D341Med (cell line): ENCODE results near the gene DPF3.

ENCODE experiments used
- DNase-seq: peaks from one replicate; pipeline ENCODE4 v3.0.0; 2012; ENCODE audit warnings: low spot score

Gene DPF3

DNA sequence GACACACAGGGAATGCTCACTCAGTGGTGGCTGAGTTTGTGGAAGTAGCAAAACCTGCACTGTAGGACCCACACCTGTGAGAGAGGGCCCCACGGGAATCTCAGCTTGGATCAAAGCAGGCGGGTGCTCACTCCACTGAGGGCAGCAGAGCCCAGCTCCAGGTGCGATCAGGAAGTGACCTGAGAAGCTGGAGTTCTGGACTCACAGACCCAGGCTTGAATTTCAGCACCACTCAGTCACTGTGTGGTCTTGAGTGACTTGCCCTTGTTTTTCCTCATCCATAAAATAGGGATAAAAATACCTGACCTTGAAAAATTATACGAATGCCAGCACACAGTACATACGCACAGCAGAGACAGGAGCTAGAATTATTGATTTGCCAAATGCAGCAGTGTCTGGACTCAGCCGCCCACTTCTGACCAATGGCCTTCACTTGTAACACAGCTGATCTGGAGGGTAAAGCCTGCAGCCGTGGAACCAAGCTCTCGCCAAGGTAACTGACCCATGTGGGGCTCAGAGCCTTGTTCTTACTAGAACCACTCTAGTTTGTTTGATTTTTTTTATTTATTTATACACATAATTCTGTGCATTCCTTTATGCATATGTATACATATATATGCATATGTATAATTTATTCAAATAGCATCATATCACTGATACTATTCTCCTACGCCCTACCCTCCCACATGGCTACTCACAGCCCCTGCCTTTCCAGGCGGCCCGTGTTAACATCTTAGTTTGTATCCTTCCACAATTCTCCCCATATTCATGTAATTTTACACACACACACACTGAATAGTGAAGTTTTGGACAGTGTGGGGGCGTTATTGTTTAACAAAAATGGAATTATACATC, 53.9 kb downstream of the DPF3 start:
- DNase-seq = no peak

DNA sequence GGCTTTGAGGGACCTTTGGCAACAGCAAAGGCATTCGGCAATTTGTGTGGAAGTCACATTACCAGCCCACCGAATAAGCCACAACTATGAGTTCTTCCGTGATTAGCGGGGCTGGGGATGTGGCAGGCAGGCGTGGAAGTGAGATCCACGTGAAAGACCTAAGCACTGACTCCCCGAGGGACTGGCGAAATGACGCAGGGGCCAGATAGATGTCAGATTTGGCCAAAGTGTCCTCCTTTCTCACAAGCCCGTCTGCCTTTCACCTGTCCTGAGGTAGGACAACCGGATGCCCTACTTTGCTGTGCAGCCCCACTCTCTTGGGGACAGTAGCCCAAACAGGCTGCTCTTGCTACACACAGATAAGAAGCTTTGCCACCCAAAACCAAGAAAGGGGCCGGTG, 54.5 kb downstream of the DPF3 start:
- DNase-seq = no peak

DNA sequence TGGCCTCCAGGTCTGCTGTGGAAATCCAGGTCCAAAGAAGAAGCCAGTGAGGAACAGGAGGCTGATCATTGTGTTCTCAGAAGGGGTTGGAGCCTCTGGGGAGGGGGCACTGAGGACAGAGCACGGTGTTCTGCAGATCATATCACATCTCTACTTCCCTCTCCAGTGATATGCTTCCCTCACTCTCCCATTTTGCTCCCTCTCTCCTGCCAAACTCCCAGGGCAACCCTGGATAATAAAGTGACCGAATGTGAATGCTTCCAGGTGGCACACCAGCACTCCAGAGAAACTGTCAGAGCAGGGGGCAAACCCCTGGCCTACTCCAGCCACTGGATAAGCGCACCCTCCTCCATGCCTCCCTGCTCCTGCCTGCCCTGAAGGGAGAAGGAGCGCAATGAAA, 57.8 kb downstream of the DPF3 start:
- no peak for DNase-seq

DNA sequence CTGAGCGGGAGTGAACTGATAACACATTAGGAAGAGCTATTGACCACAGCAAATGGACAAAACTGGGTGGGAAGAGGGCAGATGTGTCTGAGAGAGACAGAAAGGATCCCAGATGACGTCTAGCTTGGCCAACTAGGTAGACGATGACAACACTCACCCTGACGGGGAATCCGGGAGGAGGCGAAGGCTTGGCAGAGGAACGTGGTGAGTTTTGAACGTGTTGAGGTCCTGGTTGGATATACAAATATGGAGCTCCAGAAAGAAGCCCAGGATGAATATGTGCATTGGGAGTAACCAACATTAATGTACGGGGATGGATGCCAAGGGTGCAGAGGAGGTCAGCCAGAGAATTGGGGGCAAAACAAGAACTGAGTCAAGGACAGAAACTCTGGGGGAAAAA, 60.7 kb downstream of the DPF3 start:
- DNase-seq = no peak

DNA sequence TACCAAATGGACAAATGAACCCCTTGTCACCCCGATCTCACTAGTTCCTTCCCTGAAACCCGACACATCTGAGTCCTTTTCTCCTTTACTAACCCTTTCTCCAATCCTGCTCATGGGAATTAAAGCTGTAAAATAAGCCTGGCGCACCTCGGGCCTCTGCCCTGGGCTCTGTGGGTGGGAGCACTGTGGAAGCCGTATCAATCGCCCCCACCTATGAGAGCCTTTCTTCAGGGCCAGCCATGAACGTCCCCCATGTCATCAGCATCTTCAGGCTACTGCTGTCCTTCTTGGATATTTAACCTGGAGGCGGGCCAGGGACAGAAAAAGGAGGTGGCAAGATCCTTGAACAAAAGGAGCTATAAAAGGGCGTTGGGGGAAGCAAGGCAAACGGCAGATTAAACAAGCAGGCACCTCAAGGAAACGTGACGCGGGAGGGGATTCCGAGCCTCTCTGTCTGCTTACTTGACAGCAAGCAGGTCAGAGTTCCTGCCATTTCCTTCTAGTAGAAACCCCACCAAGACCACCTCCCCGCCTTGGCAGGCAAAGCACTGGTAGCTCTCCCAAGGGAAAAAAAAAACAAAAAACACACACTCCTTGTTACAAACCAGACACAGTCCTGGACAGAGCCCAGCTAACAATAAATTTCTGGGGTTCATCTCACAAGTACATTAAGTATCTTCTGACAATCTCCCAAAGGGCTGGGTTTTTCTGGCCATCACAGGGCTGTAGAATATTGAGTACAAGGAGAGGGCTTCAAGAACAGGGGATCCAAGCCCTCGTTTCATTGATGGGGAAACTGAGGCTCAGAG, 62.9 kb downstream of the DPF3 start:
- DNase-seq = no peak

DNA sequence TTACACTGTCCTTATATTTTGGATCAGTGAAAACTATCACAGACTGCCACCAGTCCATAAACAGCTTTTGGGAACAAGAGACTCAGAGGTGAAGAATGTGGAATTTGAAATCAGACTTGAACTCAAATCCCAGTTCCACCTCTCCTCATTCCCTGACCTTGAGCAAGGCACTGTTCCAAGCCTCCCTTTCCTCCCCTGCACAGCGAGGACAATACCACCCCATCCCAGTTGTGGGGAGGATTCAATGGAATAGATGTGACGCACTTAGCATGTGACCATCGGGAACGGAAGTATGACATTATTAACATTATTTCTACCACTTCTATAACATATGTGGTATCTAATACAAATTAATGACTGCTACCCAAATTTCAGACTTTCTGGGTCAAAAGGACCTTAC, 63.5 kb downstream of the DPF3 start:
- DNase-seq = no peak

DNA sequence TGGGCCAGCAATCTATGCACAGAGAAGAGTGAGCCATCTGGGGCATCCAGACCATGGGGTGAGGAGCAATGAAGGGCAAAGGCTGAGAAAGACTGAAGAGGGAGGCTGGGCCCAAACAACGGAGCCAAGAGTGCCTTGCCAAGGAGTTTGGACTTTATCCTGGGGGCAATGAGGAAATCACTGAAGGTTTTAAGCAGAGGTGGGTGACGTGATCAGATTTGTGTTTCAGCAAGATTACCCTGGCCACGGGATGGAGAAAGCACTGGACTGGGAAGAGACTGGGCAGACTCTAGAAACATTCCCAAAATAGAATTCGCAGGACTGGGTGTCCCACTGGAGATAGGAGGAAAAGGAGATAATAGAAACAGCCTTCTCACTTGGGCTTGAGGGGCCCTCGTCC, 65.3 kb downstream of the DPF3 start:
- DNase-seq = no peak

DNA sequence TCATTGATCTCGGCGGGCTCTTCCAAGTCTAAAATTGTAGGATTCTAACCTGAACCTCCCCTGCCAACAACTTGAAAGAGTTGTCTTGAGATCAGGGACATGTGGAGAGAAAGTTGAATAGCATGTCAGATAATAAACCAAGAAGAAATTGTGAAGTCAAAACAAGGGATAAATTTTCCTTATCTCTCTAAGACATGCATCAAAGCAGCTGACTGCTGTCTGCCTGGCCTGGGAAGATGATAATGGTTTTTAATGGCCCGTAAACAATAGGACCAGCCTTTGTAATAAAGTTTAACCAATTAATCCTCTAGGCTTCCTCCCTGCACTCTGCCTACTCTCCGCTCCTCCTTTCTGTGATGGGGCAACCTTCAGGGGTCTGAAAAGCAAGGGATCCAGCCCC, 67.9 kb downstream of the DPF3 start:
- no peak for DNase-seq

DNA sequence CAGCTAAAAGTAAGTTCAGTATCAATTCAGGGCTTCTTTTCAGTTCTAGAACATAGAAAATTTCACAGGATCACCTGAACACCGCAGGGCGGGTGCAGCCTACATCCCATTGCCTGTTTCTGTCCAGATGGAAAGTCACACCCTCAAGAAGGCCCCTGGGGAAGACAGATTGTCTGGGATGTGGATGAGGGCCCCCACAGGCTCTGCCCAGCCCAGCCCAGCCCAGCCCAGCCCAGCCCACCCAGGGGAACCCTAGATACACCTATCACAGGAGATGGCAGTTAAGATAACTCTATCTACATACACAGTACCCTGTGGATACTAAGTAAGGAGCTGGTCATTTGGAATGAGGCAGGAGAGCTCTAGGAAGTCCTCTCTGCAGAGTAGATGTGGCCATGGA, 68.4 kb downstream of the DPF3 start:
- no peak for DNase-seq

DNA sequence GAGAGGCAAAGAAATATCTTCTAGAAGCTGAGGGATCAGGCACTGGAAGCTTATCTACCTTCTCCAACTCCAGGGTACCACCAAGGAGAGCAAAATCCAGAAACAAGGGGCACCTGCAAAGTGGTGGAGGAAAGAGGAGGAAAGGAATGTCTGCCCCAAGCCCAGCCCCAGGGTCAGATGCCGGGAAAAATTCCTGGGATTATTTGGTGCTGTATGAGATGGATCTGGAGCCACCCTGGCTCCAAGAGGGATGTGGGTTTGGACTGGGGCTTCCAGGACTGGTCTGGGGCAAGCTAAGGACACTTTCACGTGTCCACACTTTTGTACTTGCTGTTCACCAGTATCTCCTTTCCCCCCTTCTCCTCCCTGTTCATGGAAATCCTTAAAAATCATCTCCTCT, 69.8 kb downstream of the DPF3 start:
- DNase-seq = no peak

DNA sequence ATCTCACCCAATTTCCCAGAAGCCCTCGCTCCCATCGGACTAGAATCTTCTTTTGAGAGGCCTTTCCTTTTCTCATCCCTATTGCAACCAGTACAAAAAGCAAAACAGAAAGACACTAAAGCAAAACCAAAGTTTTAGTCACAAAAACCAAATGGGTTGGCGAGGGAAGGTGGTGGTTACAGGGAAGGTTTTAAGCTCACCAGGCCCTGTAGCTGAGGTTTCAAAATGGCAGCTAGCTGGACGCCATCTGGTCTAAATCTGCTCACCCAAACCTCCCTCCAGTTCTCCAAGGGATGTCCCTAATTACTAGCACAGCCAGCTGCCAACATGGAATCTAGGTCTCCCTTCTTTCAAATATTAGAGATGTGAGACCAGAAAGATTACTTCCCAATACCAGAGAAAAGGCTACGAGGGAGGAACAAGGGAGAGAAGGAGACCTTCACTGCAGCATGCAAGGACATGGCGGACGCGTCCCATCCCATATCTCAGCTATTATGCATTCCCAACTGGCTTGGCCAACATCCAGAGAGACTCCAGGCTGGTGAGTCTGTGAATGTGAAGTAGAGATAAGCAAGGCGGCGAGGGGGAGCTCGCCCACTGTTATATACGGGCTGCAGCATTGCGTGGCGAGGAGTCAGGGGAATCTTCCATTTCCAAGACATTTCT, 70.8 kb downstream of the DPF3 start:
- peak; percentile 22 for DNase-seq

DNA sequence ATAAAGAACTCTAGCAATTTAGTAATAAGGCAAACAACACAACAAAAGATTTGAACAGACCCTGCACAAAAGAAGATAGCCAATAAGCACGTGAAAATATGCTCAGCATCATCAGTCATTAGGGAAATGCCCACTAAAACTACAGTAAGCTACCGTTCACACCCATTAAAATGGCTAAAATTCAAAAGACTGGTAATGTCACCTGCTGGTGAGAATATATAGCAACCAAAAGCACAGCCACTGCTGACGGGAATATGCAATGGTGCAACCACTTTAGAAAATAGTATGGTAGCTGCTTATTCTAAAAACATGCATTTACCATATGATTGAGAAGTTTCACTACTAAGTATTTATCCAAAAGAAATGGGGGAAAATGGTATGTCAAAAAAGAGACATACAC, 74.9 kb downstream of the DPF3 start:
- peak; percentile 26 for DNase-seq

DNA sequence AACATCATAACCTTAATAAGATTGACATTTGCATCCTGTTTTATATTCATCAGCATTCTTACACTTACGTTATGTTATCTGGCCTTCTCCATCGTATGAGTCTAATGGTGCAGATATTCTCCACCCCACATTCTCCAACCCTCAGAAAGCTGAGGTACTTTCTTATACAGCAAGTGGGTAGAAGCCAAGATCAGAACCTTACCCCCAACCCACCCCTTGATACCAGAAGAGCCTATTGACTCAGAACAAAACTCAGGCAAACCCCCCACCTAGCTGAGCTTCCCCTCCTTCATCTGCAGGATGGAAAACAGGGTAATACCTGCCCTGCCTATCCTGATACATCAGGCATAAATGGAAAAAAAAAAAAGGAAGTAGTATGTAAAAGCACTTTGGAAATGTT, 77.6 kb downstream of the DPF3 start:
- no peak for DNase-seq

DNA sequence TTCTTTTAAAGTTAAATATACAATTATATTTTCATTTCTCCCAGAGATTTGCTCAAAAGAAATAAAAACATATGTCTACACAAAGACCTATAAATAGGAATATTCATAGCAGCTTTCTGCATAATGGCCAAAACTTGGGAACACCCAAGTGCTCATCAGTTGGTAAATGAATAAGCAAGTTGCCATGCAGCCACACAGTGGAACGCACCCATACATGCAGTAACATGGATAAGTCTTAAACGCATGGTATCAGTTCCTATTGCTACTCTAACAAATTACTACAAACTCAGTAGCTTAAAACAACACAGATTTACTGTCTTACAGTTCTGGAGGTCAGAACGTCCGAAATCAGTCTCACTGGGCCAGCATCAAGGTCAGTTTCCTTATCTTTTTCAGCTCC, 78.5 kb downstream of the DPF3 start:
- DNase-seq = no peak

DNA sequence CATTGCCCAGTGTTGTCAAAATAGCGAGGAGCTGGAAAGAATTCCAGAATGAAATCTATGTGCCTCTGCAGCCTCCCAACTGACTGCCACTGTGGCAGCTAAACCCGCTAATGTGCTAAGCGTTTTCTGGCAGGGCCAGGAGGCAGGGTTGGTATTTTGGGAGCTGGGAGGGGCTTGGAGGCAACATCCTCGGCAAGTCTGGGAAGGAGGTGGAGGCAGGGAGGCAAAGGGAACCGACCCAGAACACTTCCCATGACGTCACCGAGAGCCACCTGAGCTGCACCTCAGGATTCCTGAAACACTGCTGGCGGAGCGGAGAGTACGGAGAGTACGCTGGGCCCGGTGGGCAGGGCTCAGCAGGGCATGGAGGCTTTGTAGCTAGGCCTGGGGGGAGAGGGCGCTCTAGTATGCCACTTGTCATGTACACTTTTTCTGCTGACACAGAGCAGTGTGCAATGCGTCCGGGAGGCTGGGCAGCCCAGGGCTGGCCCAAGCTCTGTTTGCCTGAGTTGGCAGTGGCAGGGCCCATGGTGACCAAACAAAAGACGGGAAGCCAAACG, 81.5 kb downstream of the DPF3 start:
- DNase-seq = no peak

DNA sequence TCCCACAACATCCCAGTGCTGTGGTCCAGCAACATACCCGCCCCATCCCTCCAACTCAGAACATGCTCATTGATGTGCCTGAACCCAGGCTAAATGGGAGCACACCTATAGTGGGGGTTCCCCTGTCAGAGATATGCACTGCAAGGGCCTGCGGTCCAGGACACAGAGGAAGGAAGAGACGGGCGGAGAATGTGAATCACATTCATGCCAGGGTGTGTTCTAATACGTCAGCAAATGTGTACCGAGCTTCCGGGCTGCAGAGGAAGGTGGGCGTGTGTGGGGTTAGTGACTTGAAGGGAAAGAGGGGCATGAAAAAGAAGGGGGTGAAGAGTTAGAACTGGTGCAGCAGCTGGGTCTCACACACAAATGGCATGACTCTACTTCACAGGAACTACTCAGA, 83.7 kb downstream of the DPF3 start:
- no peak for DNase-seq

DNA sequence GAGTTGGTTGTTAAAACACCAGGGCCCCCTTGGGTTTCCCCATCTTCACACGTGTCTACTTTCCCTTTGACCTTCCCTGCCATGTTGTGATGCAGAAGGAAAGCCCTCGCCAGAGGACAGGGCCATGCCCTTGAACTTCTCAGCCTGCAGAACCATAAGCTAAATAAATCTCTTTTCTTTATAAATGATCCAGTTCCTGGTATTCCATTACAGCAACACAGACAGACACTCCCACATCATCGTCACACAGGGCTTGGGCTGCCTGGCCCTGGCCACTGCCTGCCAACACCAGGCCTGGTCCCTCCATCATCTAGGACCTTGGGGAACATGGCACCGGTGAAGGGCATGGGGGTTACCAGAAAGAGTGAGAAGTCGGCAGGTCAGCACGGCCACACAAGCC, 84.8 kb downstream of the DPF3 start:
- DNase-seq = peak; percentile 24

DNA sequence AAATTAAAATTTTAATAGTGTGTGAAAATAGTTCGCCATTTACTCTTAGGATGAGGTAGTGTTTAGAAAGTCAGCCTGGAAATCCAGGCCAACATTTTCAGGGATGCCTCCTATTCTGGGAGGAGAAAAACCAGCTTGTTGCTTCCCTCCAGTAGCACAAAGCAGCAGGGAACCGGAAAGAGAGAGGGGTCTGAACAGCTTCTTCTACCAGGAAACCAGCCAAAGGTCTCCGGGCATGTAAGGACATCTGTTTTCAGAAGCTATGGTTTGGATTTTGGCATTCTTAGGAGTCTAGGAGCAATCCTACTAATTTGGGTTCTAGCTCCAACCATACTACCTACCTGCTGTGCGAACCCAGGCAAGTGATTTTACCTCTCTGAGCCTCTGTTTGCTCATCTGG, 85.3 kb downstream of the DPF3 start:
- DNase-seq = peak; percentile 3

DNA sequence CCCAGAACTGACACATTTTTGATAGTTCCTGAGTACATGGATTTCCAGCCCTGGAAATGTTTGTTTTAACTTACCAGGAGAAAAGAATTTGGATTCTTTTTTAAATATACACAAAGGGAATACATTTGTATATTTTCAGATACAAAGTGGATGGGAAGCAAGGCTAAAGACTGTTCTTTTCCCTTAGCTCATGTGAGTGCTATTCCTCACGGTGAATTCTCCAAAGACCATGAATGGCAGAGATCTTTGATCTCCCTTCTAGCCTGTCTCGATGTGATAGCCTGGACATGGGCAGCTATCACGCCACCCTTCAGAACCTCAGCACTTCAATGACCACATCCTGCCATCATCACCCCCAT, 91.3 kb downstream of the DPF3 start:
- DNase-seq = peak; percentile 6

DNA sequence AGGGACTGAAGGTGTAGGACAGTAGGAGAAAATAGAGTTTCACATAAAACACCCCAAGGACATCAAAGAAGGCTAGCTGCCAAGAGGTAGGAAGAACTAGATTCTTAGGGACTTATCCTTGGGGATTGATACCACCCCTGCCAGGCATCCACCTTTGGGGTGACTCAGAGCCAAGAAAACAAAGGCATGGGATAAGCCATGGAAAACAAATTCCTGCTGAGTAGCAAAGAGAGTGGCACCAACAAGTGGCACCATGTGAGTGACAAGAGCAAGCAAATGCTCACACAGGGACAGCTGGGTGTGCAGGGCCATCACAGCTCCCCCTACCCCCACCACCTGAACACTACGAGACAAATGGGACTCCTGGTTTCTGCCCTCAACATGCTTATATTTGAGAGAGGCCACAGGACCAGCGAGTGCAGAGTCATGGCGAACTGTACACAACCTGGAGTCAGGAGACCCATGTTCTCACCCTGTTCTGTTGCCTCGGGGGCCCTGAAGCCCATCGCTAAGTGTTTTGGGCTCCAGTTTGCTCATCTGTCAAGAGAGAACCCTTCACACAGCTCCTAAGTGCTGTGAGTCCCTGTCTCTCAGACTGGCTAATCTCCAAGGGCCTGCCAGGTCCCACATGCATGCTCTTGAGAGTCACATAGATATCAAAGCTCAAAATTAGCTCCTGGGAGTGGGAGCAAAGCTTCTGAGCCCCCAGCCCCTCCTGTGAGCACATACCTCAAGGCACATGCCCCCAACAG, 91.9 kb downstream of the DPF3 start:
- DNase-seq = peak; percentile 16

DNA sequence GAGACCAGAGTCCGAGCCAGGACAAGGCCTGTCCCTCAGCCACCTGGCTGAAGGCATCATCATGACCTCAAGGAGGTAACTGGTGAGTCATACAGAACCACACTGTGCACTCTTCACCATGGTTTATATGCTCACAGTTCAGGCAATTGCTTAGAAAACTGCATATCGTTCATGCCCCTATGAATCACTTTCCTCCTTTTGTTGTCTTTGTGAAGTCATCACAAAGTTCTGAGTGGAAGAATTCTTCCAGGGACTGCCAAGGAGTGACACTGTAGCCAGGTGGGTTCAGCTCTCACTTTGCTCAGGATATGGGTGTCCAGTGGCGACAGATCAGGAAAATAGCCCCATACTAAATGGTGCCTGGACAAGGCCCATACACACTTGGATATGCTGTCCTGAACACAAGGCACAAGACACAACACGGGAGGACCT, 92.5 kb downstream of the DPF3 start:
- DNase-seq = peak; percentile 15

DNA sequence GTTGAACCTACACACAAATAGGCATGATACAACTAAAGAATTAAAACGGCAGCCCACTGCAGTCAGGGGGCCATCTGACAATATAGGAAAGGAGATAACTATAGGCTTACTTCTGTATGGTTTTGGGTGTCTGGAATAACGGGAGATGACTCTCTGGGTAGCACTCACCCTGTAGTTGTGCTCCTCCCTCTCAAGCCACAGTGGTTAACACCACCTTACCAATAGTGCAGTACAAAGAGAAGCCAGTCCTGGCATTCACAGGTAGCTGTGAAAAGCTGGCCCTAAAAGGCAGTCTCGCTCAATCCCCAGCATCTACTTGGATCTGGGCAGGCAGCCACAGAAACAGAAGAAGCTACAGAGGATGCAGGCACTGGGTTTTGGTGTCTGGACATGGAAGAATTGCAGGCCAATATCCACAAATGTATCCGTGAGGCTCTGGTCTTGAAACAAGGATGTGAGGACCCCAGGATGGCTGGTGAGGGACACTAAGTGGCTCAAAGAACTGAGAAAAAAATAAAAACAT, 93.0 kb downstream of the DPF3 start:
- peak; percentile 6 for DNase-seq
